ENCODE data around the gene ADGRB2.

ADGRB2 gene

GRCh38 chr1:31693231-31693630 is 70.9 kb downstream of the ADGRB2 start:
- TF ChIP-seq, protein P1, sequence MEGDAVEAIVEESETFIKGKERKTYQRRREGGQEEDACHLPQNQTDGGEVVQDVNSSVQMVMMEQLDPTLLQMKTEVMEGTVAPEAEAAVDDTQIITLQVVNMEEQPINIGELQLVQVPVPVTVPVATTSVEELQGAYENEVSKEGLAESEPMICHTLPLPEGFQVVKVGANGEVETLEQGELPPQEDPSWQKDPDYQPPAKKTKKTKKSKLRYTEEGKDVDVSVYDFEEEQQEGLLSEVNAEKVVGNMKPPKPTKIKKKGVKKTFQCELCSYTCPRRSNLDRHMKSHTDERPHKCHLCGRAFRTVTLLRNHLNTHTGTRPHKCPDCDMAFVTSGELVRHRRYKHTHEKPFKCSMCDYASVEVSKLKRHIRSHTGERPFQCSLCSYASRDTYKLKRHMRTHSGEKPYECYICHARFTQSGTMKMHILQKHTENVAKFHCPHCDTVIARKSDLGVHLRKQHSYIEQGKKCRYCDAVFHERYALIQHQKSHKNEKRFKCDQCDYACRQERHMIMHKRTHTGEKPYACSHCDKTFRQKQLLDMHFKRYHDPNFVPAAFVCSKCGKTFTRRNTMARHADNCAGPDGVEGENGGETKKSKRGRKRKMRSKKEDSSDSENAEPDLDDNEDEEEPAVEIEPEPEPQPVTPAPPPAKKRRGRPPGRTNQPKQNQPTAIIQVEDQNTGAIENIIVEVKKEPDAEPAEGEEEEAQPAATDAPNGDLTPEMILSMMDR (IDR thresholded peaks at IDR 0.05; ENCODE audit: low read depth, low read length, missing control alignments): no peak
- no peak for DNase-seq (ENCODE audit: extremely low read depth, low read depth)
- no peak overlapping the region for H3K4me3 ChIP-seq (replicated peaks; ENCODE audit: low read depth, low read length)

- DNase-seq (ENCODE audit: extremely low read depth, low read depth): no peak
- H3K4me3 ChIP-seq (replicated peaks; ENCODE audit: low read depth, low read length): no peak overlapping the region
- TF ChIP-seq, protein P1 (IDR thresholded peaks at IDR 0.05; ENCODE audit: low read depth, low read length, missing control alignments): no peak
Measured at GRCh38 chr1:31691951-31692350, 72.2 kb downstream of the ADGRB2 start.

- TF ChIP-seq, protein P1 (IDR thresholded peaks at IDR 0.05; ENCODE audit: low read depth, low read length, missing control alignments): no peak
- H3K4me3 ChIP-seq (replicated peaks; ENCODE audit: low read depth, low read length): no peak overlapping the region
- no peak for DNase-seq (ENCODE audit: extremely low read depth, low read depth)
Measured at GRCh38 chr1:31691446-31691845, 72.7 kb downstream of the ADGRB2 start.

DNA sequence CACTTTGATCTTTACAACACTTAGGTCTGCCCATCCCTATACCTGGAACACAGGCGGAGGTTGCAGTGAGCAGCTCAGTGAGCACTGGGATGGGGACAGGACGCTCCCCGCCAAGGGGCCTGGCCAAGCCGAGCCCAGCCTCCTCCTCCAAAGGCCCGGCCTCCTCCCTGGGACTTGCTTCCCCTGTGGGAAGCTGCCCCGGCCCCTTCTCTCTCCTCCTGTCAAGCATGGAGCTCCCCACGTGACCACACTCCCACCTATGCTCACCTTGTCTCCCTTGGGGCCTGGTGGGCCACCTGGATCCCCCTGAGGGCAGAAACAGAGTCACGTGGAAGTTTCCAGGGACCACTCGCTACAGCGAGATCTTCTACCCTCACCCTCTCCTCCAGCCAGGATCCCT is 73.2 kb downstream of the ADGRB2 start:
- H3K4me3 ChIP-seq (replicated peaks; ENCODE audit: low read depth, low read length): no peak overlapping the region
- TF ChIP-seq, protein P1 (IDR thresholded peaks at IDR 0.05; ENCODE audit: low read depth, low read length, missing control alignments): no peak
- DNase-seq (ENCODE audit: extremely low read depth, low read depth): no peak

DNA sequence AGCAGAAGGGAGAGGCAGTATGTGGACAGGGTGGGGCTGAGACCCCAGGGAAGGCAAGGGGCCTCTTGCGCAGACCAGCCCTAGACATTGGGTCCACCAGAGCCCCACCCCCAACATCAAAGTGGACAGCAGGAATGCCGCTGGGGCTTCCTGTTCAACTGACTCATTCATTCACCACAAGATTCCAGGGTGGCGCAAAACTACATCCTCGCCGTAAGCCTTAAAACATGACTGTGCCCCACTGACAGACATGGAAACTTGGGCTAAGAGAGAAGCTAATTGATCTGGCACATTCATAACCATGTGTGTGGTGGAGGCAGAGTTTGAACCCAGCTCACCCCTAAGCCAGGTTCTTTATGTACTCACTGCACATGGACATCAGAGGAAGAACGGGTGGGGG is 74.3 kb downstream of the ADGRB2 start:
- TF ChIP-seq, protein P1 (IDR thresholded peaks at IDR 0.05; ENCODE audit: low read depth, low read length, missing control alignments): no peak
- H3K4me3 ChIP-seq (replicated peaks; ENCODE audit: low read depth, low read length): no peak overlapping the region
- peak; percentile 88 for DNase-seq (ENCODE audit: extremely low read depth, low read depth)

DNA sequence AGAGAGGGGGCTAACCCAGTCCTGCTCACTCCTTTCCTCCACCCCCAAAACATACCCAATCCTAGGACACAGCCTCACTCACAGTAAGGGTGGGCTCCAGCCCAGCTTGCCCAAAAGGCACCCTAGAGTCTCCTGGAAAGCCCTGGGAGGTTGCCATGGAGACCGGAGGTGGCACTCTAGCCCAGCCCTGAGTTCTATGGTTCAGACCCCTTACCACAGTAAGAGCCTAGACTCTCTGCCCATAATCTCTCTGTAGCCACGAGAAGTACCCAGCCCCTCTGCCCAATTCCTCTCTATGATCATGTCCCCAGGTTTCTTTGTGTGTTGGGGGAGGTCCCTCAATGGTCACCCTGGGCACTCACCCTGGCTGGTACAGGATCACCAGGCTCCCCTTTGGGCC is 74.8 kb downstream of the ADGRB2 start:
- no peak for DNase-seq (ENCODE audit: extremely low read depth, low read depth)
- no peak overlapping the region for H3K4me3 ChIP-seq (replicated peaks; ENCODE audit: low read depth, low read length)
- TF ChIP-seq, protein P1 (IDR thresholded peaks at IDR 0.05; ENCODE audit: low read depth, low read length, missing control alignments): no peak

DNA sequence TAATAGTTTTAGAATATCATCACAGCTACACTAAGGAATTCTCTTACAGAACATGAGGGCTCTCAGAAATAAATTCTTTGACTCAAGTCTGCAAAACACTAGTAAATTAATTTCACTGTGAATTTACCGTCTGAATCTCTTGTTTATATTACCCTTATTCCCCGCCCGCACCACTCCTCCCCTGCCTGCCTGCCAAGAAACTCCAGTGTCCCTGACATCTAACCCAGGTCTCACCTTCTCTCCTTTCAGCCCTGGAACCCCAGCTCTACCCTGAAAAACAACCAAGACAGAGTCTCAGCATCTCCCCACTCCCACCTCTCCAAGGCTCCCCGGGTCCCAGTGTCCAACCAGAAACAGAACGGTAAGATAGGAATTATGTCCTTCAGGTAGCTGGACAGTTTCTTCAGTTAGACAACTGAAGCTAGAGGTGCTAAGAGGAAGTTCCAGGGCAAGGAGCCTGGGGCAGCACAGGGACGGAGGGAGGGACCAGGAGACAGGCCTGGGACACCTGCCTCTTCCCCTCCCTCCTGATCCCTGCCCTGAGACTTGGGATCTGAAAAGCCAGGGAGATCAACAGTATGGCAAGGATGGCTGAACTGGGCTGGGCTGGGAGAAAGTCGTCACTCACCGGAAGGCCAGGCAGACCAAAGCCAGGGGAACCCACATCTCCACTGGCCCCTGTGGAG is 75.8 kb downstream of the ADGRB2 start:
- no peak for DNase-seq (ENCODE audit: extremely low read depth, low read depth)
- H3K4me3 ChIP-seq (replicated peaks; ENCODE audit: low read depth, low read length): no peak overlapping the region
- TF ChIP-seq, protein P1 (IDR thresholded peaks at IDR 0.05; ENCODE audit: low read depth, low read length, missing control alignments): no peak

Measured in HFF-Myc (cell line).